Stimulated activated CD8-positive, alpha-beta memory T cell treated with anti-CD3 and anti-CD28 coated beads, Interleukin-15, amount 100 ng/mL, for 24 hours (primary cell): ENCODE results near the gene NRAS.

Experiments used
- DNase-seq: peaks from one replicate; pipeline ENCODE4 v3.0.0-alpha.2; 2020; ENCODE audit warnings: low read depth

The NRAS gene

DNA sequence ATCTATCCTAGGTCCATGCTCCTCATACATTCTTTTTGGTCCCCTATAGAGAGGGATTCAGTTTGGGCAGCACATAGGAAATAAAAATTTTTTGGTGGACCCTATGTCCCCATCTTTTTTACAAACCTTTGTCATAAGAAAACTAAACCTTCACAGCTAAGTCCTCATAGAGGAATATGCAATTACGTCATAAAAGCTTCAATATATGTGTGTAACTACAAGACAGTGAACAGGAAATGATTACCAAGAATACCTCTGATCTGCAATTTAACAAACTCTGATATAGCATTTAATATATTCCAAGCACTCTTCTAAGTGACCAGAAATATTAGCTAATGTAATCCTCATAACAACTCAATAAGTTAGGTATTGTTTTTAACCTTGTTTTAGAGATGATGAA lies 40.5 kb downstream of the NRAS start:
- DNase-seq: no peak

DNA sequence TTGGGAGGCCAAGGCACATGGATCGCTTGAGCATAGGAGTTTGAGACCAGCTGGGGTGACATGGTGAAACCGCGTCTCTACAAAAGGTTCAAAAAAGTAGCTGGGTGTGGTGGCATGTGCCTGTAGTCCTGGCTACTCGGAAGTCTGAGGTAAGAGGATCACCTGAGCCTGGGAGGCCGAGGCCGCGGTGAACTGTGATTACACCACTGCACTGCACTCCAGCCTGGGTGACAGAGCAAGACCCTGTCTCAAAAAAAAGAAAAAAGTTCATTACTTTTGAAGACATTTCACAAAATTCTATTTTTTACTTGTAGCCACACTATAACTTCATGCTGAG lies 44.7 kb downstream of the NRAS start:
- DNase-seq: no peak

DNA sequence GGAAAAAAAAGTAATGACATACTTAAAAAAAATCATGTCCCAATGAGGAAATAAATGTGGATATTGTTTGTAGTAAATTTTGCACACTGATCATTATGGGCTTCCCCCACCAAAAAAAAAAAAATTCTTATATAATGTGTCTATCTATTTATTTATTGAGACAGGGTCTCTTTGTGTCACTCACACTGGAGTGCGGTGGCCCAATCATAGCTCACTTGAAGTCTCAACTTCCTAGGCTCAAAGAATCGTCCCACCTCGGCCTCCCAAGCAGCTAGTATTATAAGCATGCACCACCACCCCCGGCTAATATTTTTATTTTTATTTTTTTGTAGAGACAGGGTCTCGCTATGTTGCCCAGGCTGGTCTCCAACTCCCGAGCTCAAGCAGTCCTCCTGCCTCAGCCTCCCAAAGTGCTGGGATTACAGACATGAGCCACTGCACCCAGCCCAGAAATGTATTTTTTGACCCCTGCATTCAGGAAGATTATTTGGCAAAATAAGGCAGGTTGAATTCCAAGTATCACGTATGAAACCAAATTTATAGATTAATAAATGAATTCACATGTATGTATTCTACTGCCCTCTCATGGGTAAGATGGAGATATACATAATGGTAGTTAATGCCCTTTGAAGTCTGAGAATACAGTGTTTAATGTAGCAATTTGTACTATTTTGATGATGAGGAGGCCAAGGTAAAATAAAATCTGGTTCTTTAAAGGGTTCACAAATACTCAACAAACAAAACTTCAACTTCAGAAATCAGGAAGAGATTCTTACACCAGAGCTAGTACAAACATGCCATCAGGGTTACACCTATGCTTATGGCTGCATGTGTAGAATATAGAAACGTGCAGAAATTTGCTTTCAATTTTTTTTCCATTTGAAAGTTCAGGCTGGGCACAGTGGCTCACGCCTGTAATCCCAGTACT lies 45.3 kb downstream of the NRAS start:
- DNase-seq: no peak

DNA sequence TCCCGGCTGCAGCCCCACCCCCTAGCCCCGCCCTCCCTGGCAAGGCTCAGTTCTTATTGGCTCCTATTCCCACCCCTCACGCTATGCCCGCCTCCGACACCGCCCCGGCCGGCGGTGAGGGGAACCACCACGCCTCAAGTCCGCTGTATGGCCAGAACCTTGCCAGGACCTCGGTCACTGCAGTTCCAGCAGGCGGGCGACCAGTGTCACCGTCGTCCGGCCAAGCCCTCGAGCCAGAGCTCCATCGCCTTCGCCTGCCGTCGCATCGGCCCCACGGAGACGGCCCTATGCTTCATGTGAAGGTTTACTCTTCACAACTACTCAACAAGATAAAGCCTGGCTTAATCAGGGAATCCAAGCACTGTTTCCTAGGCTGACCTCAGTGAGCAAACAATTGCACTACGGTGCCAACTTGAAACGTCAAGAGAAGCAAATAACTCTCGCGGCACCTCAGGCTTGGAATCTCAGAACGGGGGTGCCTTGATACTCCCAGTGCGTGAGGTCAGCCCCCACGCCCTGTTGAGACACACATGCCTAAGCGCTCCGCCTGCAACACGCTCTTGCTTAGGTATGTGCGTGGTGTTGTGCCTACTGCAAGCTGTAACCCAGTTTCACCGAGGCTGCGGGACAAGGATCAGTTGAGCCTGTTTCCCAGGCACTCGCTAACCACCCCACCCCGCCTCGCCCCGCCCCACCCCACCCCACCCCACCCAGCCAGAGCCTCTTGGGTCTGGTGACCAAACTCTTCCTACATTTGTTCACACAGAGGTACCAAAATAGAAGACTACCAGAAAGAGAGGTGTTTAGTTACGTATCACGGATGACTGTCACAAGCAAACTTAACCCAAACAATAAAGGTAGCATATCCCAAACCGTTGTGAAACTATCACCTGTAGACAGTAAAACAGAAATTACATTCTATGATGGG lies 46.2 kb downstream of the NRAS start:
- peak; percentile 52 for DNase-seq

DNA sequence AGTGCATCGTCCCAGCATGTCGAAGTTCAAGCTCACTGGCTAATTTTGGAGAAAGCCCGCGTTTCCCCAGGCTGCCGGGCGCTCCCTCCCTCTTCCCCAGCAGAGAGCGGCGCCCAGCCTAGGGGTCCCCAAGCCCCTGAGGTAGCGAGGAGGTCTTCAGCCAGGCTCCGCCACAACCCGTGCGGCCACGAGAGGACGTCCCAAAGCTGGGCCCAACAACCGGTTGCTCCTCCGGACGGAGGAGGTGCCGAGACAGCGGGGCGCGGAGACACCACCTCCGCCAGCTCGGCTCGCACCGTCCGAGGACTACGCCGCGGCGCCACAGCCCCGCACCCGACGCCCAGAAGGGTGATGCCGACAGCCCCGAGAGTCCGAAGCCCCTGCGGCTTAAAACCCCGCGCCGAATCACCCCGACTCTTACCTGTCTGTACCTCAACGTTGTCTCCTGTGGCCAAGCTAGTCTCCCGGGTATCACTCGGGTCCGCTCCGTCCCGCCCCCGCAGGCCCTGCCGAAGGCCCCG lies 46.9 kb downstream of the NRAS start, which contains the start of gene DENND2C:
TSS of gene DENND2C (minus strand) at position 488 of the 521 bp plus-strand sequence. CDS start 44,065 bp downstream, outside the sequence.
- no peak for DNase-seq

DNA sequence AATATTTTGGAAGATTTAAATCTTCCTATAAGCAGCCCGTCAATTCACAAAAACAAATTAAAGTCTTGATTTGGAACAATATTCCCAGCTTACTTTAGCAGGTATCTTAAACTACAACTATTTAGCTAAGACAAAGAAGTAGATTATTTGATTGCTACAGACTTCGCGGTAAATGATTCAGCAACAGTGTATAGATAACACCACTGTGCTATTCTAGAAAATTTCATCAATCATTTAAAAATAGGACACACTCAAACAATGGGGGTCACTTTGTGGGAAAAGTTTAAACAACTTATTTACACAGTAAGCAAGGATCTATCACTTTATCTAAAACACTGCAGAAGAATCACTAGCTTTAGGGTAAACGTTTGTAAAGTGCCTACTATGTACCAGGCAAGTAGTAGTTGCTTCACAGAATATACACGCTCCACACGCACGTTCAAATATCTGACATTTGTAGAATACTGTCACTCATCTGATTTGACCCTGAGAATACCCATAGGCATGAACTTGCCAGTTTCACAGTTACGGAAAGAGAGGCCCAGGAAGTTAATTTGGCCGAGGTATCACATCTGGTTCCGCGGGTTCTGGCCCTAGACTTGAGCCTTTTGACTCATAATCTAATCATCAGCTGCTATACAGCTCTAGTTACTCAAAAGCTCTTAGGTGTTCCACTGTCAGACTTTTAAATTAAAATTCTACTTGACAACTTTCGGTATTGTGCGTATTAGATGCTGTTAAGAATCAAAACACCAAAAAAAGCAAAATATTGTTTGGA lies 47.6 kb downstream of the NRAS start:
- no peak for DNase-seq

DNA sequence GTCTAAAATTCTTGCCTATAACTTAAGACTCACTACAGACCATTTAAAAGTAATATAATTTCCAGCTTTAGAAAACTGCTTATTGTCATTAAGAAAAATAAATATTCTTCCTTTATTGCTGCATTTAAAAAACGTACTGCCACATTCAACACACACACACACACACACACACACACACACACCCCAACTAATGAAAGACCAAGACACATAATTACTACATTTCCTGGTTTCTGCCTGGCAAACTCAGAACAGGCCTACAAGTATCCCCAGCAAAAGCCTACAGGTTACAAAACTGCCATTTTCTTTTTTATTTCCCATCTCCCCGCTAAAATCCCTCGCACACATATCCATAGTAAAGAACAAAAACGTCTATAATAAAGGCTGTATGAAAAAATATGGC lies 48.2 kb downstream of the NRAS start:
- no peak for DNase-seq

DNA sequence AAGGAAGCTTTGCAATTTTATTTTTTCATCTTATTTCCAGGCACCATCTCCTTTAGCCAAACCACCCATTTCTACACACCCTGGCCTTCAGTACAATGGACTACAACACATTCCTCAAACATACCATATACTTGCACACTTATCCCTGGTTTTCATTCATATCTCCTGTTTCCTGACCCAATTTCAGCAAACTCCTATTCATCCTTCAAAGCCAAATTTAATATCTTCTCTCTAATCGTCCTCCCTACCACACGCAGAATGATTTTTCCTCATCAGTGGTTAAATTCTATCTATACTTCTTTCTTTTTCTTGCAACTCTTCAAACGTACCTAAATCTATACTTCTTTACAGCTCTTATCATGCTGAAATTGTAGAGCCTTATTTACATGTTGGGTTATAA lies 49.6 kb downstream of the NRAS start:
- DNase-seq: no peak

DNA sequence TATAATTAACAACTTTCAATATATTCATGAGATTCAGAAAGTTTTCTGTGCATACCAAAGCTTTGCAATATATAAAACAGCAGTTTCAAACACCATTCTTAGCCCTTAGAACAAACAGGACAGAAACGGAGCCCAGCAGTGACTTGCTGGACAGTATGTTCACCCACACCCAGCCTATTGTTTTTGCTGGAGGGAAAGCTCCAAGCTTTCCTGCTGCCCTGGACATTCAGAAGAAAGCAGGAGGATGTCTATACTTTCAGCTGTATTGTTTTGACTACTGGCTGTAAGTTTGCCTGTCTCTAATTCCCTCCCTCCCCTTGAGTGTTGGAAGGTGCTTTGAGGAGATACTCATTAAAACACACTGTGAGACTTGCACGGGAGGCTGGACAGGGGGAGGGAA lies 56.3 kb downstream of the NRAS start:
- DNase-seq: no peak
